Spleen (tissue), 11 donors: ENCODE results near the gene THY1. TPM values are rescaled to one million over a fixed set of nuclear protein-coding genes. Genes with fewer than 3 reads are reported as not detected.

Experiments used
- DNase-seq: peaks from one replicate; pipeline ENCODE4 v3.0.0-alpha.2; 2020
- H3K27ac ChIP-seq, 8 donors: fragments of 200-600 bp; sonication (generic) in 7 of 8; 1 replicate in 4 of 8; 2 replicates in 4 of 8; pipeline versions ENCODE4 v1.5.0 to v1.8.0; 2016 to 2021; ENCODE audit warnings: inconsistent platforms in 4 of 8, mild to moderate bottlenecking in 4 of 8, moderate library complexity in 1 of 8
- H3K27me3 ChIP-seq, 7 donors: fragments of 200-600 bp; sonication (generic) in 6 of 7; replicated peaks in 1 of 7; 1 replicate in 4 of 7; 2 replicates in 3 of 7; pipeline versions ENCODE4 v1.5.0 to v1.8.0; 2016 to 2021; ENCODE audit warnings: inconsistent platforms in 3 of 7, mild to moderate bottlenecking in 1 of 7
- H3K36me3 ChIP-seq, 6 donors: fragments of 200-600 bp; sonication (generic) in 5 of 6; 1 replicate in 4 of 6; 2 replicates in 2 of 6; pipeline versions ENCODE4 v1.5.0 to v1.8.0; 2016 to 2021; ENCODE audit warnings: inconsistent platforms in 2 of 6
- H3K4me1 ChIP-seq, 6 donors: fragments of 200-600 bp; sonication (generic) in 5 of 6; 1 replicate in 3 of 6; 2 replicates in 3 of 6; pipeline versions ENCODE4 v1.5.0 to v1.8.0; 2016 to 2021; ENCODE audit warnings: inconsistent platforms in 3 of 6
- H3K4me3 ChIP-seq, 8 donors: fragments of 200-600 bp; sonication (generic) in 7 of 8; 1 replicate in 4 of 8; 2 replicates in 4 of 8; pipeline versions ENCODE4 v1.5.0 to v1.8.0; 2016 to 2021; ENCODE audit warnings: inconsistent platforms in 4 of 8, mild to moderate bottlenecking in 4 of 8, moderate library complexity in 2 of 8
- H3K9me3 ChIP-seq, 8 donors: fragments of 200-600 bp; sonication (generic) in 7 of 8; 1 replicate in 4 of 8; 2 replicates in 4 of 8; pipeline versions ENCODE4 v1.5.0 to v1.8.0; 2016 to 2021; ENCODE audit warnings: inconsistent platforms in 4 of 8
- CTCF ChIP-seq, 11 experiments: fragments of 200-600 bp in 7 of 11; fragments of 450-650 bp in 4 of 11; sonication (generic) in 4 of 11; IDR thresholded peaks in 8 of 11; conservative IDR thresholded peaks in 3 of 11; 1 replicate in 7 of 11; 2 replicates in 4 of 11; pipeline versions ENCODE4 v1.4.0 to v1.8.0; 2016 to 2021; ENCODE audit warnings: antibody characterized with exemption in 11 of 11, inconsistent platforms in 4 of 11, mild to moderate bottlenecking in 1 of 11
- POLR2A ChIP-seq, 3 donors: fragments of 450-650 bp; IDR thresholded peaks; one replicate each; pipeline ENCODE4 v1.5.1; 2017; ENCODE audit warnings: antibody characterized with exemption in 3 of 3, mild to moderate bottlenecking in 1 of 3
- POLR2AphosphoS5 ChIP-seq, 3 donors: sonication (generic); formaldehyde crosslinking; IDR thresholded peaks; one replicate each; pipeline ENCODE4 v1.5.1; 2017; ENCODE audit warnings: antibody characterized with exemption in 3 of 3
- WGBS, 5 donors: extraction: QIAGEN DNeasy Blood & Tissue Kit in 3 of 5; methylation state at CpG; one replicate each; pipeline versions ENCODE4 v1.1.5 to v1.1.7; 2013 to 2018; 5-methylcytosine and 5-hydroxymethylcytosine counted together
- intact Hi-C: fragments of 100-400 bp; cut with DNase I; formaldehyde crosslinking; loops from one replicate; pipeline ENCODE4 v1.15.0; 2023; ENCODE audit warnings: low total_unique reads
- polyA plus RNA-seq, 3 donors: library from polyadenylated mRNA; stranded (reverse); fragments of 200-250 nt; gene quantifications; one replicate each; pipeline ENCODE4 v1.2.1, GENCODE V29; 2013
- total RNA-seq, 7 donors: library from RNA; depleted of rRNA in 3 of 7; stranded (reverse); fragments of >200 nt in 3 of 7; fragmentation: NEBNext Ultra II Directional in 4 of 7; extraction: Animal tissue kit (Norgen Biotek cat#: 25700) in 4 of 7; gene quantifications; one replicate each; pipeline versions ENCODE4 v1.1.0 to v1.2.1, GENCODE V29; 2016 to 2021
- donor health status: healthy with polysubstance abuse.
- donor health status: DM: no; HTN: no; CAD: no; lungs with moderate emphysema.
- donor health status: DM: no; HTN: no; CAD: no.
- donor health status: Bipolar disorder and iron deficiency.
- donor health status: healthy.
- donor health status: DM: no; HTN: no; CAD: no.
- donor health status: DM: yes; HTN: yes; CAD: no.

THY1 gene
- total and polyA plus RNA-seq, 10 donors, result 6.1 to 29.4 (median 14.2) TPM

- DNase-seq, result no peak
- Histone ChIP-seq H3K9me3 (peaks cover 0 to 3% (median 0%) of the 10 kb centered on the region in 8 donors), H3K36me3 (no peaks in the 10 kb centered on the region), H3K27me3 (peaks cover 0 to 22% (median 4%) of the 10 kb centered on the region in 7 donors), H3K27ac (no peak overlapping the region), H3K4me3 (no peak overlapping the region), H3K4me1 (peaks cover 0 to under 1% (median 0%) of the 10 kb centered on the region in 6 donors)
- WGBS, 5 donors, result 83 to 100% (median 93%) methylated on average over 1 to 3 of the region's 3 CpGs
- TF ChIP-seq POLR2A (IDR thresholded peaks at IDR 0.05) (no peak), CTCF (IDR thresholded peaks at IDR 0.05 in 8 of 11, conservative IDR thresholded peaks at IDR 0.05 in 3 of 11) (no peak), POLR2AphosphoS5 (IDR thresholded peaks at IDR 0.05) (no peak)
- intact Hi-C loops, result no loop called here
Measured at GRCh38 chr11:119415517-119415916, 7.5 kb downstream of the THY1 start.

DNA sequence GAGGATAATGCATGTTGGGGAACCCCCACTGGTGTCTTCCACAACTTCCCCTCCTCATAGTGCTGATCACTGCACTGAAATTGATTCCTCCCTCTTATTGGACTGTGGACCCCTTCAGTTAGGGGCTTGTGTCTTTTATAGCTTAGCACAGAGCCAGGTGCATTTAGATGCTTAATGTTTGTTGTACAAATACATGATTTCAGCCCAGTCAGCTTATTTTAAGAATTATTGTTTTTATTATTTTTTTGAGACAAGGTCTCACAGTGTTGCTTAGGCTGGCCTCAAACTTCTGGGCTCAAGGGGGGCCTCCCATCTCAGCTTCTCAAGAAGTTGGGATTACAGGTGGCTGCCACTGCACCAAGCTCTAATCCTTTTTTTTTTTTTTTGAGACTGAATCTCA lies 8.2 kb downstream of the THY1 start:
- no peak overlapping the region for H3K27ac ChIP-seq
- no peak overlapping the region for H3K4me3 ChIP-seq
- H3K36me3 ChIP-seq, result no peaks in the 10 kb centered on the region
- H3K27me3 ChIP-seq, result peaks cover 0 to 14% (median 0%) of the 10 kb centered on the region in 7 donors
- intact Hi-C loops, result no loop called here
- DNase-seq, result no peak
- H3K9me3 ChIP-seq, result peaks cover 0 to 3% (median 0%) of the 10 kb centered on the region in 8 donors
- no peaks in the 10 kb centered on the region for H3K4me1 ChIP-seq
- TF ChIP-seq POLR2A (IDR thresholded peaks at IDR 0.05) (no peak), POLR2AphosphoS5 (IDR thresholded peaks at IDR 0.05) (no peak), CTCF (IDR thresholded peaks at IDR 0.05 in 8 of 11, conservative IDR thresholded peaks at IDR 0.05 in 3 of 11) (no peak)

- H3K36me3 ChIP-seq, result no peaks in the 10 kb centered on the region
- peaks cover 0 to 10% (median 0%) of the 10 kb centered on the region in 7 donors for H3K27me3 ChIP-seq
- 82 to 98% (median 91%) methylated on average over 2 of the region's 2 CpGs for WGBS, 5 donors
- H3K4me3 ChIP-seq, result no peak overlapping the region
- intact Hi-C loops, result no loop called here
- DNase-seq, result no peak
- H3K4me1 ChIP-seq, result no peaks in the 10 kb centered on the region
- H3K27ac ChIP-seq, result no peak overlapping the region
- H3K9me3 ChIP-seq, result peaks cover 0 to 3% (median 0%) of the 10 kb centered on the region in 8 donors
- TF ChIP-seq POLR2A (IDR thresholded peaks at IDR 0.05), result no peak
- TF ChIP-seq POLR2AphosphoS5 (IDR thresholded peaks at IDR 0.05), result no peak
- no peak for TF ChIP-seq CTCF (IDR thresholded peaks at IDR 0.05 in 8 of 11, conservative IDR thresholded peaks at IDR 0.05 in 3 of 11)
Measured at GRCh38 chr11:119414321-119414720, 8.7 kb downstream of the THY1 start.

GRCh38 chr11:119412072-119412471 lies 10.9 kb downstream of the THY1 start:
- H3K27ac ChIP-seq, result no peak overlapping the region
- intact Hi-C loops, result no loop called here
- TF ChIP-seq POLR2AphosphoS5 (IDR thresholded peaks at IDR 0.05), result no peak
- no peak for TF ChIP-seq POLR2A (IDR thresholded peaks at IDR 0.05)
- TF ChIP-seq CTCF (IDR thresholded peaks at IDR 0.05 in 8 of 11, conservative IDR thresholded peaks at IDR 0.05 in 3 of 11), result no peak

More at GRCh38 chr11:119412072-119412471, 10.9 kb downstream of the THY1 start:
- Histone ChIP-seq H3K36me3 (no peaks in the 10 kb centered on the region), H3K9me3 (peaks cover 0 to 3% (median 0%) of the 10 kb centered on the region in 8 donors), H3K4me1 (no peaks in the 10 kb centered on the region), H3K27me3 (no peaks in the 10 kb centered on the region), H3K4me3 (no peak overlapping the region)
- WGBS, 5 donors, result 85 to 100% (median 92%) methylated on average over 2 of the region's 2 CpGs
- no peak for DNase-seq
